ENCODE measurements around the gene CLDN1.

DNA sequence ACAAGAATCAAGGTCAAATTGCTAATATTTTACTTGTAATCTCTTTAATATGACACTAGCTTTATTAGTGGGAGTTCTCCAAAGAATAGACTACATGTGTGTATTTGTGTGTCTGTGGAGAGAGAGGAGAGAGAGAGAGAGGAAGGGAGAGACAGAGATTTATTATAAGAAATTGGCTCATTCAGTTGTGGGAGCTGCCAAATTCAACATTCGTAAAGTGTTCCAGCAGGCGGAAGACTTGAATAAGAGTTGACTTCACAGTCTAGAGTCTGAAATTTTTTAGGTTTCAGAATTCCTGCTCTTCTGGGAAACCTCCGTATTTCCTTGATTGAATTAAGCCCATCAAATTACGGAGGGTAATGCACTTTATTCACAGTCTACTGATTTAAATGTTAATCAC, 4.7 kb upstream of the CLDN1 start:
- TF ChIP-seq, protein P1, sequence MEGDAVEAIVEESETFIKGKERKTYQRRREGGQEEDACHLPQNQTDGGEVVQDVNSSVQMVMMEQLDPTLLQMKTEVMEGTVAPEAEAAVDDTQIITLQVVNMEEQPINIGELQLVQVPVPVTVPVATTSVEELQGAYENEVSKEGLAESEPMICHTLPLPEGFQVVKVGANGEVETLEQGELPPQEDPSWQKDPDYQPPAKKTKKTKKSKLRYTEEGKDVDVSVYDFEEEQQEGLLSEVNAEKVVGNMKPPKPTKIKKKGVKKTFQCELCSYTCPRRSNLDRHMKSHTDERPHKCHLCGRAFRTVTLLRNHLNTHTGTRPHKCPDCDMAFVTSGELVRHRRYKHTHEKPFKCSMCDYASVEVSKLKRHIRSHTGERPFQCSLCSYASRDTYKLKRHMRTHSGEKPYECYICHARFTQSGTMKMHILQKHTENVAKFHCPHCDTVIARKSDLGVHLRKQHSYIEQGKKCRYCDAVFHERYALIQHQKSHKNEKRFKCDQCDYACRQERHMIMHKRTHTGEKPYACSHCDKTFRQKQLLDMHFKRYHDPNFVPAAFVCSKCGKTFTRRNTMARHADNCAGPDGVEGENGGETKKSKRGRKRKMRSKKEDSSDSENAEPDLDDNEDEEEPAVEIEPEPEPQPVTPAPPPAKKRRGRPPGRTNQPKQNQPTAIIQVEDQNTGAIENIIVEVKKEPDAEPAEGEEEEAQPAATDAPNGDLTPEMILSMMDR (IDR thresholded peaks at IDR 0.05; ENCODE audit: poor library complexity): no peak
- TF ChIP-seq EZH2 (IDR thresholded peaks at IDR 0.05; ENCODE audit: borderline replicate concordance): no peak

Measured in hepatocyte (in vitro differentiated cells).